ENCODE data around the gene CEP170B.

- no peak for TF ChIP-seq CTCF (IDR thresholded peaks at IDR 0.05; ENCODE audit: insufficient read depth, low read depth, low read length)
- TF ChIP-seq EZH2 (IDR thresholded peaks at IDR 0.05; ENCODE audit: insufficient read depth, low read length): no peak
These were observed 74.8 kb downstream of the CEP170B start for GRCh38 chr14:104939666-104940410.

Measured in astrocyte (in vitro differentiated cells and primary cell).